GM18520 (cell line): ENCODE measurements around the gene RUSF1.
"Not testable (repeated sequence)": the region's sequence is repeated elsewhere in the genome, so short reads cannot be mapped to it uniquely, and the experiment has no call there.

Experiments
- ATAC-seq: cut with Tn5 transposase; IDR thresholded peaks from one replicate; pipeline ENCODE4 v1.9.1; 2021; ENCODE audit not compliant: unreplicated experiment

The RUSF1 gene

DNA sequence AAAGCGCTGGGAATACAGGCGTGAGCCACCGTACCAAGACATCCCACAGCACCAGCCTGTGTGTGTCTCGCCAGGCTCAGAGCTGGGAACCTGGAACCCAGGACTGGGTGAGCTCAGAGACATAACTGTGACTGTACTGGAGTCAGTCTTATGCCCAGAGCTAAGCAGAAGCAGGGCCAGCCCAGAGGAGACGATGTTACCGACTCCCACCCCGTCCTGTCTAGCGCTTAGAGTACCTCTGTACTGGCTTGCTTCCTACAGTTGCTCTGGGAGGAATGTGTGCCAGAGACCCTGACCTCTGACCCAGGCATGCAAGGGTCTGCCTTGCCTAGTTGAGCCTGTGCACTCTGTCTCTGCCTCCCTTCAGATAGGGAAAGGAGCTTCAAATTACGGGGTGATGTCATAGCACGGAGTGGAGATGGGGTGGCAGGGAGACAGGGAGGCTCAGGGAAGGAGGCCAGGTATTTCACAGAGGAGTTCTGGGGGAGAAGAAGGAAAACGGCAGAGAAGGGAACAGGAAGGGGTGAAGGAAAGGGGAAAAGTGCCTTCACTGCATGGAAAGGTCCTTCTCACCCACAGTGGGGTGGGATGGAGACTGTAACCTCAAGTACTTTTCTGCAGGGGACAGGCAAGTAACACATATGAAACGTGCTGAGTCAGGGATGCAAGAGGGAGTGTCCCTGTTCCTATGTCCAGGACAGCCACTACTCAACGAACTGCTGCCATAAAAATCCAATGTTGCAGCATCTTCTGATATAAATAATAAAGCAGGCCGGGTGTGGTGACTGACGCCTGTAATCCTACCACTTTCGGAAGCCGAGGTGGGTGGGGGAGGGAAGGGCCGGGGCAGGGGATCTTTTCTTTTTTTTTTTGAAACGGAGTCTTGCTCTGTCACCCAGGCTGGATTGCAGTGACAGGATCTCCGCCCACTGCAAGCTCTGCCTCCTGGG lies 54.7 kb downstream of the RUSF1 start:
- ATAC-seq = no peak

DNA sequence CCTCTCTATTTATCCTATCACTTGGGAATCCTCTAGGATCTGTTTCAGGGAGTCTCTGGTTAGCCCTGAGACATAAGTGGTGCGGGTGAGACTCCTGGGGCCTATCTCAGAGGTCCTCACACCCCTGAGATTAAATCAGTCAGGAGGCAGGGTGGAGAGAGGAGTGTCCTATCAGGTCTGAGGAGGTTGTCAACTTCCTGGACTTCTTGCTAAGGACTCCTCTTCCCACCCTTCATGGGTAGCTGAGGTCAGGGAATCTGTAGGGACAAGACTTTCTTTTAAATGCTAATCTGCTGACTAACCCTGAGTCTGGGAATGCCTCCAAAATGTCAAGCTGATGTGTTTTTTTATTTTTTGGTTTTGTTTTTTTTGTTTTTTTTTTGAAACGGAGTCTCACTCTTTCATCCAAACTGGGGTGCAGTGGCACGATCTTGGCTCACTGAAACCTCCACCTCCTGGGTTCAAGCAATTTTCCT lies 55.5 kb downstream of the RUSF1 start:
- ATAC-seq = no peak

DNA sequence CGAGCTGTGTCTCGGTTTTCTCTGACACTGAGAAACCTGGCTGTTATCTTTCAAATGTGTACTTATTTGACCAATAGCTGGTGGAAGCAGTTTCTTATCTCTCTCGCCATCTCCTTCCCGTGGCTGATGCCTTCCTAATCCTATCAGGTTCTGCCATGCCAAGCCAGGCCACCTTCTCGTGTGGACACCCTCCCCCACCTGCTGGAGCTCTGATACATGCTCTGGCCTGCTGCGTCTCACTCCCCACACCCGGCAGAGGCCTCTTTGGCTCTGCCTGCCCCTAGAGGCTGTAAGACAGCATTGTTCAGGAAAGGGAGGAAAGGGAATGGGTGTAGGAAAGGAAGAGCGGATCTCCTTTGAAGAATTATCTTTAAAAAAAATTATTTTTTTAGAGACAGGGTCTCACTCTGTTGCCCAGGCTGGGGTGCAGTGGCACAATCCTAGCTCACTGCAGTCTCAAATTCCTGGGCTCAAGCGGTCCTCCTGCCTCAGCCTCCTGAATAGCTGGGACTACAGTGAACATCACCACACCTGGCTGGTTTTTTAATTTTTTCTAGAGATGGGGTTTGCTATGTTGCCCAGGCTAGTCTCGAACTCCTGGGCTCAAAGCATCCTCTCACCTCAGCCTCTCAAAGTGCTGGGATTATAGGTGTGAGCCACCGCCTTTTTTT lies 56.4 kb downstream of the RUSF1 start:
- ATAC-seq = no peak

DNA sequence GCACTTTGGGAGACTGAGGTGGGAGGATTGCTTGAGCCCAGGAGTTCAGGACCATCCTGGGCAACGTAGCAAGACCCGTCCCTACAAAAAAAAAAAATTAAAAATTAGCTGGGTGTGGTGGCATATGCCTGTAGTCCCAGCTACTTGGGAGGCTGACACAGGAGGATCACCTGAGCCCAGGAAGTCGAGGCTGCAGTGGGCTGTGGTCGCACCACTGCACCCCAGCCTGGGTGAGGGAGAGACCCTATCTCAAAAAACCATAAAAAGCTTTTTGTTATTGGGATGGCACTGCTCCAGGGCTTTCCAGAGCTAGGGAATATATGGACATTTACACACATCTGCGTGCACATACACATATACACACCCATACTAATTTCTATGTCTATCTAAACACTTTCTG lies 57.0 kb downstream of the RUSF1 start:
- no peak for ATAC-seq

DNA sequence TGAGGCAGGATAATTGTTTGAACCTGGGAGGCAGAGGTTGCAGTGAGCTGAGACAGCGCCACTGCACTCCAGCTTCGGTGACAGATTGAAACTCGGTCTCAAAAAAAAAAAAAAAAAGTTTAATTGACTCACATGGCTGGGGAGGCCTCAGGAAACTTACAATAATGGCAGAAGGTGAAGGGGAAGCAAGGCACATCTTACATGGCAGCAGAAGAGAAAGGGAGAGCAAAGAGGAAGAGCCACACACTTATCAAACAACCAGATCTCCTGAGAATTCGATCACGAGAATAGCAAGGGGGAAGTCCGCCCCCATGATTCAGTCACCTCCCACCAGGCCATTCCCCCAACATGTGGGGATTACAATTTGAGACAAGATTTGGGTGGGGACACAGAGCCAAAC lies 62.3 kb downstream of the RUSF1 start:
- not testable (repeated sequence) for ATAC-seq

- ATAC-seq = no peak
These were observed 66.2 kb downstream of the RUSF1 start for GRCh38 chr16:31441956-31442355.

- no peak for ATAC-seq
These were observed 67.5 kb downstream of the RUSF1 start for GRCh38 chr16:31440516-31441184.

- no peak for ATAC-seq
These were observed 68.7 kb downstream of the RUSF1 start for GRCh38 chr16:31439519-31439918.
